ENCODE data around the gene MAN1C1.

Gene MAN1C1

GRCh38 chr1:25760122-25760719 lies 143.6 kb downstream of the MAN1C1 start:
- no peak for DNase-seq (ENCODE audit: low read depth, low spot score)

- no peak for DNase-seq (ENCODE audit: low read depth, low spot score)
Measured at GRCh38 chr1:25760871-25761270, 144.3 kb downstream of the MAN1C1 start.

- no peak for DNase-seq (ENCODE audit: low read depth, low spot score)
Measured at GRCh38 chr1:25763493-25763892, 146.9 kb downstream of the MAN1C1 start.

- DNase-seq (ENCODE audit: low read depth, low spot score): no peak
Measured at GRCh38 chr1:25765136-25765922, 148.7 kb downstream of the MAN1C1 start.

- DNase-seq (ENCODE audit: low read depth, low spot score): no peak
Measured at GRCh38 chr1:25765923-25766589, 149.5 kb downstream of the MAN1C1 start.

- DNase-seq (ENCODE audit: low read depth, low spot score): no peak
Measured at GRCh38 chr1:25766721-25767436, 150.3 kb downstream of the MAN1C1 start.

GRCh38 chr1:25767437-25767770 lies 150.8 kb downstream of the MAN1C1 start:
- no peak for DNase-seq (ENCODE audit: low read depth, low spot score)

GRCh38 chr1:25768999-25769398 lies 152.4 kb downstream of the MAN1C1 start:
- DNase-seq (ENCODE audit: low read depth, low spot score): no peak

- DNase-seq (ENCODE audit: low read depth, low spot score): no peak
Measured at GRCh38 chr1:25769625-25770383, 153.2 kb downstream of the MAN1C1 start.

- no peak for DNase-seq (ENCODE audit: low read depth, low spot score)
Measured at GRCh38 chr1:25770541-25771220, 154.1 kb downstream of the MAN1C1 start.

- DNase-seq (ENCODE audit: low read depth, low spot score): no peak
Measured at GRCh38 chr1:25771221-25772114, 154.9 kb downstream of the MAN1C1 start.

- no peak for DNase-seq (ENCODE audit: low read depth, low spot score)
Measured at GRCh38 chr1:25772164-25772563, 155.6 kb downstream of the MAN1C1 start.

GRCh38 chr1:25772692-25773245 lies 156.2 kb downstream of the MAN1C1 start:
- no peak for DNase-seq (ENCODE audit: low read depth, low spot score)

GRCh38 chr1:25773441-25774125 lies 157.0 kb downstream of the MAN1C1 start:
- no peak for DNase-seq (ENCODE audit: low read depth, low spot score)

GRCh38 chr1:25774206-25774803 lies 157.7 kb downstream of the MAN1C1 start:
- no peak for DNase-seq (ENCODE audit: low read depth, low spot score)

GRCh38 chr1:25774921-25775771 lies 158.6 kb downstream of the MAN1C1 start:
- DNase-seq (ENCODE audit: low read depth, low spot score): no peak

- no peak for DNase-seq (ENCODE audit: low read depth, low spot score)
Measured at GRCh38 chr1:25779388-25779787, 162.8 kb downstream of the MAN1C1 start.

GRCh38 chr1:25779894-25780293 lies 163.3 kb downstream of the MAN1C1 start:
- no peak for DNase-seq (ENCODE audit: low read depth, low spot score)

All from smooth muscle cell of the brain vasculature (primary cell).